Caki2 (cell line): ENCODE measurements around the gene CEP126. TPM values are rescaled to one million over a fixed set of nuclear protein-coding genes. Genes with fewer than 3 reads are reported as not detected.
"Not testable (repeated sequence)": the region's sequence is repeated elsewhere in the genome, so short reads cannot be mapped to it uniquely, and the experiment has no call there.

Experiments used
- DNase-seq: peaks from one replicate; pipeline ENCODE4 v3.0.0-alpha.2; 2015; ENCODE audit warnings: low read depth
- in situ Hi-C: cut with HindIII; loops from 2 replicates; pipeline ENCODE4 v1.10.0; 2016; ENCODE audit warnings: low sequenced_read_pairs, low pct_unique_long_range_greater_than_20kb, mixed read lengths
- total RNA-seq: library from RNA; depleted of rRNA; stranded (reverse); fragments of >200 nt; shearing (Covaris generic); gene quantifications from 2 replicates; pipeline ENCODE4 v1.2.3, GENCODE V29; 2014; ENCODE audit warnings: low replicate concordance

The CEP126 gene
- total RNA-seq, 1 experiment from 2014 or later, result 0.54 TPM

DNA sequence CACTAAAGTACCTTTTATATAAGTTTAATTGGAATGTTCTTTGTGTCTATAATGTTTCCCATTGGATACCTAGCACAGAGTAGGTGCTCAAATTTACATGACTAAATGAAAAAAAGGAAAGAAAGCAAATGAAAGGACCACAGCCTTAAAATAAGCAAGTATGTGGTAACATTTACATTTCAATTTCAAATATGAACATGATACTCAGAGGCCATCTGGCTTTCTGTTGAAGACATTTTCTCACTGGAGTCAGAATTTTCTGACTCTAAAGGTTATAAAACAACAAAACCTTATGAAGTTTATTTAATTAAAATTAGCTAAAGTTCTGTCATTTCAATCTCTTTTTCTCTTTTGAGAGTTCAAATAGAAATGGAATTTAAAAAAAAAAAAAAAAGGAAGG lies 2.4 kb downstream of the CEP126 start:
- DNase-seq, result no peak
- in situ Hi-C loops, result no loop called here

DNA sequence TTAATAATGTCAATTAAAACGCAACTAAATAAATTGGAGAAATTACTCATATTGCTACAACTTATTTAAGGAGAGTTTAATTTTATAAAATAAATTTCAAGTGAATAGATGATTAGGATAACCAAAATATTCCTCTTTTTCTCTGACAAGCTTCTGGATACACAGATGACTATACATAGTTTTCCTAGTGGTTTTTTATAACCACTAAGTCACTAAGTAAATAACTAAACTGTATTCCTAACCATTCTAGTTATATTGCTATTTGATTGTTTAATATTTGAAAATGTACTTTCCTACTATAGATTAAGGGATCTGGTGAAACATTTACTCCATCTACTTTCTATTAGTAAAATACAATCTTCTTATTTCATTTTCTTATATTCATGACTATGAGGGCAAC lies 6.2 kb downstream of the CEP126 start:
- in situ Hi-C loops, result no loop called here
- no peak for DNase-seq

DNA sequence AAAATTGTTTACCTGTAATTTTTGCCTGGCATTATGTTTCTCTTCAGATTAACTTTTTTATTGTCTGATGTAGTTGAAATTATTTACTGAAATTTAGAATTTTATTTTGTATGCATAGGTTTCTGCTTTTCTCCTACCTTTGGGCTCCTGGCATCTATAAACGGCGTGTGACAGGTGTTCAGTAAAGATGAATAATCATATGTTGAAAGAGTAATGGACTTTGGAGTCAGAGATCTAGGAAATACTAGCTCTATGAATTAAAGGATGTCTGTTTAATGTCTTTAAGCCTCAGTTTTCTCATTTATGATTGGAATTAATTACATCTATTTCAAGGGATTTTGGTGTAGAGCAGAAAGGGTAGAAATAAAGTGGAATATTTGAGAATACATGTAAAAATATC lies 8.7 kb downstream of the CEP126 start:
- no peak for DNase-seq
- in situ Hi-C loops, result no loop called here

DNA sequence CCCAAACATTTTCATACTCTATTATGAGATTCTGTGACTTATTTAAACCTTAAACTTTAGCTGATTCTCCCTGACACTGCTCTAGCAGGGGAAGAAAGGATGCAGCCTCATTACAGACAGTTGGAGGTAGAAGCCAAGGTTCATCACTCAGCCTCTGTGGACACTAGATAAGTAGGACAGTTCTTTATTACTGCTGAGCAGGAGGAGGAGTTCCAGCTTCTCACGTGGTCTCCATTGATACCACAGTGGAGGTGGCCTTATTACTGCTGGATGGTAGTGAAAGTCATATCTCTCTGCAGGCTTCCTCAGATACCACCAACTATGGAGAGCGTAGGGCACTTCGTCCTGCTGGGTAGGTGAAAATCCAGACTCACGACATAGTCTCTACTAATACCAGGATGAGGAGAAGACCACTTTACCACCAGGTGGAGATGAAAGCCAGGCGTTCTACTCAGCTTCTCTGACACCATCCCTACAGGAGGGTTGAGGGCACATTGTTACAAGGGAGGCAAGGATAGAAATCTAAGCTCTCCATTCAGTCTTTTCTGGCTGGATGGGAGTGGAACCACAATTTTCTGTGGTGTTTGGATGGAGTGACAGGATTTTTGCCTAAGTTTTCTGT lies 14.6 kb downstream of the CEP126 start:
- in situ Hi-C loops, result no loop called here
- DNase-seq, result no peak

DNA sequence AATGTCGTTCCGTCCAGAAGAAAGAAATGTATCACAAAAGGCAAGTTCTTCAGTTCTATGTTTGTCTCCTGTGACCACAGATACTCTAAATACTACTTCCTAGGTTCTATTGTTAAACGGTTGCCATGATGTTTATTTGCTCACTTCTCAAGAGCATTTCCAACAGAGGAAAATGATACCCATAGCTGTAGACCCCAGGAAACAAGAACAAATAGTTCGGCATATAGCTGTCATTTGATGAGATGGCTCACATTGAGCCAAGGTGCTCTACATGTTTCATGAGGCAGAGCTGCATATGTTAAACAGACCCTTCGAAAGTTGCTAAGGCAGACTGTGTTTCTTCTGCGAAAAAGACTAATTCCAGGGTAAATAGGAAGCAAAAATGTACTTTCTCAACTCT lies 16.9 kb downstream of the CEP126 start:
- in situ Hi-C loops, result no loop called here
- DNase-seq, result no peak

DNA sequence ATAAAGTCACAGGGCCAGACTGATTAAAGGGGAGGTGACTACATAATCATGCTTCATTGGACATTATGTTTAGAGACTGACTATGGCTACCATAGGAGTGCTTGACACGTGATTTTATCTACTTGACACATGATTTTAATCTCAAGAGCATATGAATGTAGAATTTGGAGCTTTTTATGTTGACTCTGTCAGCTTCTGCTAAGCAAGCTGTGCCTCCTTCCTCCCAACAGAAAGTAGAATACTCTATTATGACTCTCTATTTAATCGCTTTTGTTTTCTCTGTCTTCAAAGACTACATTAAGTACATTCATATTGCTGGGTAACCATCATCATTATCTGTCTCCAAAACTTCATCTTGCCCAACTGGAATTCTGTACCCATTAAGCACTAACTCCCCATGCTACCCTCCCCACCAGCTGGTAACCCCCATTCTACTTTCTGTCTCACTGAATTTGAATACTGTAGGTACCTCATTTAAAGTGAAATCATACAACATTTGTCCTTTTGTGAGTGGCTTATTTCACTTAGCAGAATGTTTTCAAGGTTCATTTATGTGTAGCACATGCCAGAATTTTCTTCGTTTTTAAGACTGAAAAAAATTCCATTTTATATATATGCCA lies 26.2 kb downstream of the CEP126 start:
- DNase-seq, result no peak
- in situ Hi-C loops, result no loop called here

DNA sequence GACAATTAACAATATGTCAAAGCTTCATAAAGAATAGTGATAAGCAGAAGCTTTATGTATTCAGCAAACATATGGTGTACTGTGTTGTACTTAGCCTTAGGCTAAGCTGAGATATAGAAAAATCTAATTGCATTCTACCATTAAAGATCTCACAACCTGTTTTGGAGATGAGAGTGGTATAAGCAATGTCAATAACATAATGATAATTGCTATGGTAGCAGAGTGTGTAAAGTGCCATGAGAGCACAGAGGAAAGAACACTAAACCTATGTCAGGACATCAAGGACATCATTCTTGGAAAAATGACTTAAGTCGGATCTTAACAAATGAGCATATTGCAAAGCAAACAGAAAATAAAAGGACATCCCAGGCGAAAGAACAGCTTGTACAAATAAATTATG lies 30.1 kb downstream of the CEP126 start:
- no peak for DNase-seq
- in situ Hi-C loops, result no loop called here

DNA sequence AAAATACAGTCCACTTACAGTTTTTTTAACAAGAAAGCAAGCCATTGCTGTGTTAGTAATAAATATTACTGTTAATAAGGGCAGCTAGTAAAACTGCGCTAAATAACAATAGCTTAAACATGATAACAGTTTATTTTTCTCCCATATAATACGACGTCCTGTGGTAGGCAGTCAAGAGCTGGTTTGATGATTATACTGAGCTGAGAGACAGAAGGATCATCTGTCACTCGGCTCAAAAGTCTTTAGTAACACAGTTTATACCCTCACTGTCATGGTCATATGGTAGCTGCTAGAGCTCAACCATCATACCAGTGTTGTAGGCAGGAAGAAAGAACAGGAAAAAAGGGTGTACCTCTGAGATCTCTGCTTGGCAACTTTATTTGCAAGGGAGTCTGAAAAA lies 30.6 kb downstream of the CEP126 start:
- no peak for DNase-seq
- in situ Hi-C loops, result no loop called here

DNA sequence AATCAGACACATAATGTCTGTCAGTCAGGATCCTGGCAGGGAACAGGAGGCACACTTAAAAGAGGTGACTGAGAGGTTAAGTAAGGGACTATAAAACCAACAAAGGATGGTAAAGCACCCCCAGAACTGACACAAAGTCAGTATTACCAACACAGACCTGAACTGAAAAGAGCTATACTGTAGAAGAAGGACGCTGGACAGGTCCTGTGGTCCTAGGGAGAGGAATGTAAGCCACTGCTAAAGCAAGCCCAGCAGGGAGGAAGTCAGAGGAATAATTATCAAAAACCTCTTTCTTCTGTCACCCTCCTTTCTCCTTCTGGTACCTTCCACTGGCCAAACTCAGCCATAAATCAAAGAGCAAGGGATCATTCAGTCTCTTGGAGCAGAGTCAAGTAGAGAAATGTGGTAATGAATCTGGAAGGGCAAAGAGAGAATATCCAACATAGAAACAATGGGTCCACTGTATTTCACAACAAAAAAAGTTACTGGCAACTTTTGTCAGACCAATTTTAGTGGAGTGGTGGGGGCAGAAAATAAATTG lies 34.9 kb downstream of the CEP126 start:
- no peak for DNase-seq
- in situ Hi-C loops, result no loop called here

DNA sequence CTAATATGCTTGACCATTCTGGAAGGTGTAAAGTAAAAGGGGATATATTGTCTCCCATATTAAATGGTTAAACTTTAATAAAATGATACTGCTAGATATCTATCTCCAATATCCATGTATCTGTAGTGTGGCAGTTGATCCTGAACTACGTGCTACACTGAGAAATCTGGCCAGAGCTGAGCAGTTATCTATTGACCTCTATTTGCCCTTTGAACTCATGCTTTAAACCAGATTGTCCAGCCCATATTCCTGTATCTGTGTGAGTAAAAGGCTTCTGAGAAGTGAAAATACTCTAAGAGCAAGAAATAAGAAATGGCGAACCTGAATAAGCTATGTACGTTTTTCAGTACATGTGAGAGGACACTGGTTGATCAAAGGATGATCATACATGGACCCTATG lies 40.5 kb downstream of the CEP126 start:
- in situ Hi-C loops, result no loop called here
- DNase-seq, result no peak

DNA sequence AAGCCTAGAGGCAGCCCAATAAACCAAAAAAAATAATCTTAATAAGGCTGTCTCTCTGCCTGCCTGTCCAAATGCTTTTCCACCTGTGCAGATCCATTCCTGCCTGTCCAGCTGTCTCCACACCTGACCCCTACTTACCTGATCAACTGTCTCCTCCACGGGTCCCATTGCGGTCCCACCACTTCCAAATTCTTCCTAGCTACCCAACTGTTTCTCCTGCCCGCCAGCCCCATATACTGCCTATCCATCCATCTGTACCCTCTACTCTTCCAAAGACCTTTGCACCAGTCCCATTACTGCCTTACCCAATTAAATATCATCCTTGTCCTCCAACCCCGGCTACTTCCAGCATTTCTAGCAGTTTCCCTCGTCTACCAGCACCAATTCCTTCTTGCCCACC lies 40.9 kb downstream of the CEP126 start:
- DNase-seq, result no peak
- in situ Hi-C loops, result no loop called here

DNA sequence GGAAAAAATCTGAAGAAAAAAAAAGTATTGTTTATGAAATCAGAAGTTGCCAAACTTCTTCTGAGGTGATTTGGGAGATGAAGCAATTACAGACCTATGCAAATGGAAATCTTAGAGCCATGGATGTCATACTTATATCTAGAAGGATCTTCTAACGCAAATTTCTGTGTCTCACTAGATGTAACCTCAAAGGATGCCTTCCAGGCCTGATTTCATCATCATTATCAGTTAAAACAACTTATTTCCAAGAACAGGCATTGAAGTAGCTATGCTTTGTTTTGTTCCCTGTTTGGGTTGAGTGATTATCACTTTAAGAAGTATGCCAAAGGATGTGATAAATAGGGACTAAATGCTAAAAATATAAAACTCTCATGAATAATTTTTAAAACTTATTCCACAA lies 45.4 kb downstream of the CEP126 start:
- in situ Hi-C loops, result no loop called here
- DNase-seq, result no peak

DNA sequence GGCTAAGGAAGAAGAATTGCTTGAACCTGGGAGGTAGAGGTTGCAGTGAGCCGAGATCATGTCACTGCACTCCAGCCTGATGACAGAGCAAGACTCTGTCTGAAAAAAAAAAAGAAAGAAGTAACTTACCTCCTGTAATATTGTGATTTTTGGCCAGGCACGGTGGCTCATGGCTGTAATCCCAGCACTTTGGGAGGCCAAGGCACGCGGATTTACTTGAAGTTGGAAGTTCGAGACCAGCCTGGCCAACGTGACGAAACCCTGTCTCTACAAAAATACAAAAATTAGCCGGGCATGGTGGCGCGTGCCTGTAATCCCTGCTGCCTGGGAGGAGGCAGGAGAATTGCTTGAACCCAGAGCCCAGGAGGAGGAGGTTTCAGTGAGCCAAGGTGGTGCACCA lies 49.4 kb downstream of the CEP126 start:
- in situ Hi-C loops, DNase-seq: not testable (repeated sequence)

DNA sequence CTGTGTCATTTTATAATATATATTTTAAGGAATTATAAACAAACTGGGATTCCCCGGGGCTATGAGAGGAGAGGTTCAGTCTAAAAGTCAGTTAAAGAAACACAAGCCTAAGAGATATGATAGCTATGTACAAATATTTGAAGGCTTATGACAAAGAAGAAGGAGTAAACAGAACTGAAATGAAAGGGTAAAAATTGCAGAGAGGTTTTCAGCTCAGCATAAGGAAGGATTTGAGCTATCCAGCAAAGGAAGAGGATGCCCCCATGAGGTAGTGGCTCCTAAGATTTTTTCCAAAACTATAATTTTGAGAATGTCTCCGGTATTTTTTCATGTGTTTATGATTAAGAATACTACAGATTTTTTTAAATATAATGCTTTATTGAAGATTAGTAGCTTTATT lies 59.4 kb downstream of the CEP126 start:
- DNase-seq, result no peak

DNA sequence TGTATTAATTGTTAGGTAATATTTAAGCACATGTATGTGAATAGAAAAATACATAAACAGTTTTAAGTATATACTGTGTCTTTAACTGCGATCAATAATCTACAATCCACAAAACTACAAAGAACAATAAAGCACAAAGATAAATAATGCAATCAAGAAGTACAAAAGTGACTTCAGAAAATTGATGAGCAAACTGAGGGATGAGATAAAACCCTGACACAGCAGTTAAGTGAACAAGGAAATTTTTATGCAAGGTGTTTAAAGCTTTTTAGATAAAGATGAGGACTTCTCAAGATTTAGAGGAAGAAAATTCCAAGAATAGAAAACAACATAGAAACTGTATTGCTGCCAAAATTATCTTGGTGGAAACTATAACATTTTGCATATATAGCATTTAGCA lies 60.0 kb downstream of the CEP126 start:
- in situ Hi-C loops, result no loop called here

More for the DNA sequence above, 59.4 kb downstream of the CEP126 start:
- in situ Hi-C loops, result no loop called here

DNA sequence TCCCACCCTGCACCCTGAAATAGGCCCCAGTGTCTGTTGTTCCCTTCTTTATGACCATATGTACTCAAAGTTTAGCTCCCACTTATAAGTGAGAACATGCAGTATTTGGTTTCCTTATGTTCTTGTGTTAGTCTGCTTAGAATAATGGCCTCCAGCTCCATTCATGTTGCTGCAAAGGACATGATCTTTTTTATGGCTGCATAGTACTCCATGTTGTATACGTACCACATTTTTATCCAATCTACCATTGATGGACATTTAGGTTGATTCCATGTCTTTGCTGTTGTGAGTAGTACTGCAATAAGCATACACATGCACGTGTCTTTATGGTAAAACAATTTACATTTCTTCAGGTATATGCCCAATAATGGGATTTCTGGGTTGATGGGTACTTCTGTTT lies 60.9 kb downstream of the CEP126 start:
- in situ Hi-C loops, result no loop called here
- DNase-seq, result no peak

More for the DNA sequence above, 60.0 kb downstream of the CEP126 start:
- no peak for DNase-seq

DNA sequence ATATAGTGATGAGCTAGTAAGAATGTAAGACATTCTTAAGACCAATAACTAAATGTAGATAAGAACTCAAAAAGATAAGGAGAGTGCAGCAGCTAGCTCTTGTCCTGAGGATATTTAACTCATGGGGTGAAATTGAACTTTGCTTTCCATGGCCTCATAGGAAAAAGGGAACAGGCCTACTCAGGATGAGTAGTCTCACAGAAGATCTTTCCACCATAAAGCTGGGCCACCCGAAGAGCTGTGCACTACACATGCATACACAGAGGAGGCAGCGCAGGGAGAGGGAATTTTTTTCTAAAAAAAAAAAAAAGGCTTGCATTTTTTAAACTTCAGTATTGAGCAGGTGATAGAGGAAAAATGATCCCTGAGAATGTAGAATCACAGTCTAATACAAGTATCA lies 72.6 kb downstream of the CEP126 start:
- no peak for DNase-seq
- in situ Hi-C loops, result no loop called here

DNA sequence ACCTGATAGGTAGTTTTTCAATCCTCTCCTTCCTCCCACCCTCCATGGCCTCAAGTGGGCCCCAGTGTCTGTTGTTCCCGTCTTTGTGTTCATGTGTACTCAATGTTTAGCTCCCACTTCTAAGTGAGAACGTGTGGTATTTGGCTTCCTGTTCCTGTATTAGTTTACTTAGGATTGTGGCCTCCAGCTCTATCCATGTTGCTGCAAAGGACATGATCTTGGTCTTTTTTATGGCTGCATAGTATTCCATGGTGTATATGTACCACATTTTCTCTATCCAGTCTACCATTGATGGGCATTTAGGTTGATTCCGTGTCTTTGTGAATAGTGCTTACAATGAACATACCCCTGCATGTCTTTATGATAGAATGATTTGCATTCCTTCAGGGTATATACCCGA lies 78.4 kb downstream of the CEP126 start:
- in situ Hi-C loops, result no loop called here
- no peak for DNase-seq

DNA sequence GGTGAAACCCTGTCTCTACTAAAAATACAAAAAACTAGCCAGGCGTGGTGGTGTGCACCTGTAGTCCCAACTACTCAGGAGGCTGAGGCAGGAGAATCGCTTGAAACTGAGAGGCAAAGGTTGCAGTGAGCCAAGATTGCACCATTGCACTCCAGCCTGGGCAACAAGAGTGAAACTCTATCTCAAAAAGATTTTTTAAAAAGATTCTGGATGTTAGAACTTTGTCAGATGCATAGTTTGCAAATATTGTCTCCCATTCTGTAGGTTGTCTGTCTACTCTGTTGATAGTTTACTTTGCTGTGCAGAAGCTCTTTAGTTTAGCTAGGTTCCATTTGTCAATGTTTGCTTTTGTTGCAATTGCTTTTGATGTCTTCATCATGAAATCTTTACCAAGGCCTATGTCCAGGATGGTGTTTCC lies 79.3 kb downstream of the CEP126 start:
- DNase-seq, in situ Hi-C loops: not testable (repeated sequence)

DNA sequence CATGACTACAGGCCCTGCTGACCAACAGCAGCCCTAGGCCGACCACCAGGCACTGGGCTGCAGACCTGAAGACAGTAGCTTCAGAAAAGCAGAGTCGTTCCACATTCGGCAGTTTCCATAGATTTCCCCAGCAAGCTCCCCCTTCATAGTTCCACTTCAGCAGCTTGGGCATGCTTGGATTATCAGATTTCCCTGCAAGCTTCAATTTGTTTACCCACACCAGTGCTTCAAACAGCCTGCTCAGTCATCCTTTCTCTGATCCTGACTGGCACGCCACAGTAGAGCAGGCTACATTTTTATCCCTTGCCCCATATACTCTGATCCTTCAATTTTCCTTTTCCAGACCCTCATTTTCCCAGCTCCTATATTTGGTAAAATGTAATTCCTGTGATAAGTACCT lies 81.3 kb downstream of the CEP126 start:
- in situ Hi-C loops, result no loop called here

More for the DNA sequence above, 81.3 kb downstream of the CEP126 start:
- DNase-seq, result peak; percentile 32
